Measurements from ENCODE around the gene PTPRG.
A peak's percentile ranks its signal among the peaks of the same experiment; 100 is the strongest.

PTPRG gene

DNA sequence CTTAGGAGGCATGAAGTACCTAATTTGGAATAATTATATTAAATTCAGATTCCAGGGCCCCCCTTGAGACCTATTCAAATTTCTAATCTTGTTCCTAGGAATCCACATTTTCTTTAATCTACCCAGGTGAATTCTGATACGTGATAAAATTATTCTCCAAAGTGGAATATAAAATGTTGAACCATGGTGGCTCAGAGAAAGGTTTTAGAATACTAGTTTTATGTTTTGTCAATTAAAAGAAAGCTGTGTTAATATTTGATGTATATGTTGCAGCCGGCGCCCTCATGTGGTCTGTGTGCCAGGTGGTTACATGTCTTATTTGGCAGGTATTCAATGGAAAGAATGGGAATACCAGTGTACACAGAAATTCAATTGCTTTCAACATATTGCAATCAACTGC, 490.1 kb downstream of the PTPRG start:
- TF ChIP-seq, protein P1, sequence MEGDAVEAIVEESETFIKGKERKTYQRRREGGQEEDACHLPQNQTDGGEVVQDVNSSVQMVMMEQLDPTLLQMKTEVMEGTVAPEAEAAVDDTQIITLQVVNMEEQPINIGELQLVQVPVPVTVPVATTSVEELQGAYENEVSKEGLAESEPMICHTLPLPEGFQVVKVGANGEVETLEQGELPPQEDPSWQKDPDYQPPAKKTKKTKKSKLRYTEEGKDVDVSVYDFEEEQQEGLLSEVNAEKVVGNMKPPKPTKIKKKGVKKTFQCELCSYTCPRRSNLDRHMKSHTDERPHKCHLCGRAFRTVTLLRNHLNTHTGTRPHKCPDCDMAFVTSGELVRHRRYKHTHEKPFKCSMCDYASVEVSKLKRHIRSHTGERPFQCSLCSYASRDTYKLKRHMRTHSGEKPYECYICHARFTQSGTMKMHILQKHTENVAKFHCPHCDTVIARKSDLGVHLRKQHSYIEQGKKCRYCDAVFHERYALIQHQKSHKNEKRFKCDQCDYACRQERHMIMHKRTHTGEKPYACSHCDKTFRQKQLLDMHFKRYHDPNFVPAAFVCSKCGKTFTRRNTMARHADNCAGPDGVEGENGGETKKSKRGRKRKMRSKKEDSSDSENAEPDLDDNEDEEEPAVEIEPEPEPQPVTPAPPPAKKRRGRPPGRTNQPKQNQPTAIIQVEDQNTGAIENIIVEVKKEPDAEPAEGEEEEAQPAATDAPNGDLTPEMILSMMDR (conservative IDR thresholded peaks at IDR 0.05) = peak; percentile 89
- H3K27ac ChIP-seq = no peak overlapping the region

- TF ChIP-seq, protein P1 (conservative IDR thresholded peaks at IDR 0.05) = no peak
- no peak overlapping the region for H3K27ac ChIP-seq
These were observed 491.0 kb downstream of the PTPRG start for GRCh38 chr3:62052331-62052730.

DNA sequence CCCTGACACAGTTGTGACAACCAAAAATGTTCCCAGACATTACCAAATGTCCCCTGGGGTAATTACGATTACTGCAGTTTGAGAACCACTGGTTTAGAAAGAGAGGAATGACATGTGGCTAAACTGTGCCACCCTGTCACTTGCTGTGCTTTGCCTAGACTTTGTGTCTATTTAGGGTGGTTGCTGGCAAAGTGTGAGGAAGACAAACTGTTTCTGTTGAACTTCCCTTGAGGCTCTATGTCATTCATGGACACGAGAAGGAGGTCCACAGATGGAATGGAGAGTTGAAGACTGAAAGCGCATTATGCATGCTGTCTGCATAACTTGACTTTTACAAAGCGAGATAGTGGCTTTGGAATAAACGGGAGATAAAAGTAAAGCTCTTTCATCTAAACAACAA, 495.3 kb downstream of the PTPRG start:
- no peak overlapping the region for H3K27ac ChIP-seq
- TF ChIP-seq, protein P1 (conservative IDR thresholded peaks at IDR 0.05) = no peak

DNA sequence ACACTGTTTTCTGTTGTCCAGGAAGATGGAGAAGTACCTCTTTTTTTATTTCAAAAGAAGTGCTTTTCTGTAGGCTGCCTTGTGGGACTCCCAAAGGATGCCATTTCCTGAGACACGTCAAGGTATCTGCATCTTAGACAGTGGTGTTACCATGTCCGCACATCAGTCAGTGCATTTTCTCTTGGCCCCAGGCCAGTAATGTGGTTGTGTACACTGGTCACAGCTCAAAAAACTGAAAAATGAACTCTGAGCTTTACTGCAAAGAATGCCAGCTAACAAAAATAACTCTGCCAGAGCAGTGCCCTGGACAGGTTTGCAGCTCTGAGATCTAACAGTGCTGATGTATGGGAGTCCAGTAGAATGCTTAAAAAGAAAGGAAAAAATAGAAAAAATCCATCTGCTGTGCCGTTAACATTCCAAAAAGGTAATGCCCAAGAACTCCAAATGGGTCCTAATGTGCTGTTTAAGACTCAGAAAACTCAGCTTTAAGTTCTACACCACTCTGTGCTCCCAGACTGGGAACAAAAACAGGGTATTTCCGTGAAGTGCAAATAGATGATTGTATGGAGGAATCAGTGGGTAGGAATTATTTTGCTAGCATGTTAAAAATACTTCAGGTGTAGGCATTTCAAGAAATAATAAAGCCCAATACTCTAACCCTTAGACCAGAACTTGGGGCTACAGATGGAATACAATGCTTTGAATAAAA, 496.1 kb downstream of the PTPRG start:
- H3K27ac ChIP-seq = no peak overlapping the region
- TF ChIP-seq, protein P1 (conservative IDR thresholded peaks at IDR 0.05) = no peak

DNA sequence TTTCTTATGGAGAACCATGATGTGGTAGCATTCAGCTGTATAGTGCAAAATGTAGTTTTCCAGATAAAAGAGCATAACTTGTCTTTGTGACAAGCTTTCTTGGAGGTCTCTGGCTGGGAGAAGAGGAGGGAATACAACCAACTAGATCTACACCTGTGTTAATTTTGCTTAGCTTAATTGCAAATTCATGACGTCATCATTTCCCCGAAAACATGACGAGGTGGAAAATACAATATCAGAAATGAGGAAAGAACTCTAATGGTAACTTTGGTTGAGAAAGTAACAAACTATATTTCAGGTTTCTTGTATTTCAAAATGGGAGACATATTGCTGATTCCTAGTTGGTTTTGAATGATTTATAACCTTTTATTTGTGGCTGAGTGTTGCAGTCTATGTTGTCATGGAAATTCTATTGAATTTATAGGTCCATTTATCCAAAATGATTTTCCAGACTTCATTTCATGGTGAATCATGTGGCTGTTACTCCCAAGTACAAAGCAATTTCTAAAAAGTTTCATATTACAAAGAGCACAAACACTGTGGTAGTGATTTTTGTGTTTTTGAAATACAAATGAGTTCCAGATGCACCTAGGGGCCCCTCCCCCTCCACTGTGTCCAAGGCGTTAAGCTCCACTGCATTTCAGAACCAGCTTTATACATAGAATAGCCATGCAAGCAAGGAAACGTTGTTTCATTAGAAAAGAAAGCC, 504.8 kb downstream of the PTPRG start:
- no peak overlapping the region for H3K27ac ChIP-seq
- TF ChIP-seq, protein P1 (conservative IDR thresholded peaks at IDR 0.05) = no peak

DNA sequence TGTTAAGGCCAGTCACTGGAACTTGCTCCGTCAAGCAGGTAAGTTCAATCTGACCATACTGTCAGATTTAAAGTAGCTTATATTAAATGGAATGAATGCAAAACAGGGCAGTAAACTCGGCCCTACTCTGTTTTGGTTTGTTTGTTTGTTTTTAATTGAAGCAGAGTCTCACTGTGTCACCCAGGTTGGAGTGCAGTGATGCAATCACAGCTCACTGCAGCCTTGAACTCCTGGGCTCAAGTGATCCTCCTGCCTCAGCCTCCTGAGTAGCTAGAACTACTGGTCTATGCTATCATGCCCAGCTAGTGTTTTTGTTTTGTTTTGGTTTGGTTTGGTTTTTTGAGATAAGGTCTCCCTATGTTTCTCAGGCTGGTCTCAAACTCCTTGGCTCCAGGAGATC, 507.0 kb downstream of the PTPRG start:
- TF ChIP-seq, protein P1 (conservative IDR thresholded peaks at IDR 0.05) = no peak

DNA sequence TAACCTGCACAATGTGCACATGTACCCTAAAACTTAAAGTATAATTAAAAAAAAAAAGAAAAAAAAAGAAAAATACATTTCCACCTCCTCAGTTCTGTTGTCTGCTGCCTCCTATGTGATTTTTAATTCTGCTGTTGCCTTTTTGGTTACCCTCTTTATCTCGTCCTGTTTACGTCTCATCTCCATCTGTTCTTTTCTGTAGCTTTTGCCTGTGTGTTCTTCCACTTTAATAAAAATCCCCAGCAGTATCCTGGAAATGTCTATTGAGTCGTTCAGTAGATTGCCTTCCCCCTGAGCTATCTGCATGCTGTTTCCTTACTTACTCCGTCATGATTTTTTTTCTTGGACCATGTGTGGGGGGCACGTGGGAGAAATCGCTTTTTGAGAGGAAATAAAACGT, 509.5 kb downstream of the PTPRG start:
- TF ChIP-seq, protein P1 (conservative IDR thresholded peaks at IDR 0.05) = no peak
- no peak overlapping the region for H3K27ac ChIP-seq

More for the DNA sequence above, 507.0 kb downstream of the PTPRG start:
- H3K27ac ChIP-seq = no peak overlapping the region

Measured in VCaP (cell line).